Panc1 (cell line): ENCODE results near the gene ITPR2.

Source experiments
- POLR2AphosphoS5 ChIP-seq: IDR thresholded peaks from 2 replicates; pipeline ENCODE4 v1.6.1; 2012; ENCODE audit warnings: mild to moderate bottlenecking, low read depth, low read length, moderate library complexity
- SIN3A ChIP-seq: IDR thresholded peaks from 2 replicates; pipeline ENCODE4 v1.6.1; 2012; ENCODE audit warnings: low read depth, mild to moderate bottlenecking, low read length, moderate library complexity, borderline replicate concordance; ENCODE audit not compliant: insufficient read depth
- TCF7L2 ChIP-seq: IDR thresholded peaks from 2 replicates; pipeline ENCODE4 v1.6.1; 2011; ENCODE audit warnings: mild to moderate bottlenecking, low read depth, low read length, inconsistent platforms
- TF ChIP-seq, protein P1 (sequence below): fragments of 450-650 bp; IDR thresholded peaks from 2 replicates; pipeline ENCODE4 v1.5.1; 2017; ENCODE audit warnings: mild to moderate bottlenecking
- TF ChIP-seq, protein P2 (sequence below), 2 experiments: IDR thresholded peaks; 2 replicates each; pipeline ENCODE4 v1.6.1; 2011 to 2012; ENCODE audit warnings: low read depth in 2 of 2, control low read depth in 1 of 2, low read length in 1 of 2, mild to moderate bottlenecking in 1 of 2, moderate library complexity in 1 of 2; ENCODE audit not compliant: insufficient read depth in 1 of 2

DNA sequence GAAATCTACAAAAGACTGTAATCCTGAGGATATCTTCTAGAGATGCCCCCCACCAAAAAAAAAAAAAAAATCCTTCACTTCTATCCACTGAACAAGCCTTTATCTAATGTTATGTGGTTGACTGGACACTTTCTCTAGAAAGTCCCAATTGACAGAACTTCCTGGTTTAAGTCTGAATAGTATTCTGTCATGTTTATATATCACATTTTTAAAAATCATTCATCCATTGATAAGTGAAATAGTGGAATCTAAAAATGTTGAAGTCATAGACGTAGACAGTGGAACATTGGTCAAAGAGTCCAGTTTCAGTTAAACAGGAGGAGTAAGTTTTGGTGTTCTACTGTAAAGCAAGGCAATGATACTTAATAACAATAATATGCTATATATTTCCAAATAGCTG, 340.6 kb downstream of the ITPR2 start:
- TF ChIP-seq, protein P1, sequence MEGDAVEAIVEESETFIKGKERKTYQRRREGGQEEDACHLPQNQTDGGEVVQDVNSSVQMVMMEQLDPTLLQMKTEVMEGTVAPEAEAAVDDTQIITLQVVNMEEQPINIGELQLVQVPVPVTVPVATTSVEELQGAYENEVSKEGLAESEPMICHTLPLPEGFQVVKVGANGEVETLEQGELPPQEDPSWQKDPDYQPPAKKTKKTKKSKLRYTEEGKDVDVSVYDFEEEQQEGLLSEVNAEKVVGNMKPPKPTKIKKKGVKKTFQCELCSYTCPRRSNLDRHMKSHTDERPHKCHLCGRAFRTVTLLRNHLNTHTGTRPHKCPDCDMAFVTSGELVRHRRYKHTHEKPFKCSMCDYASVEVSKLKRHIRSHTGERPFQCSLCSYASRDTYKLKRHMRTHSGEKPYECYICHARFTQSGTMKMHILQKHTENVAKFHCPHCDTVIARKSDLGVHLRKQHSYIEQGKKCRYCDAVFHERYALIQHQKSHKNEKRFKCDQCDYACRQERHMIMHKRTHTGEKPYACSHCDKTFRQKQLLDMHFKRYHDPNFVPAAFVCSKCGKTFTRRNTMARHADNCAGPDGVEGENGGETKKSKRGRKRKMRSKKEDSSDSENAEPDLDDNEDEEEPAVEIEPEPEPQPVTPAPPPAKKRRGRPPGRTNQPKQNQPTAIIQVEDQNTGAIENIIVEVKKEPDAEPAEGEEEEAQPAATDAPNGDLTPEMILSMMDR: no peak
- TF ChIP-seq POLR2AphosphoS5 (no peak), SIN3A (no peak), TCF7L2 (no peak)
- TF ChIP-seq, protein P2, sequence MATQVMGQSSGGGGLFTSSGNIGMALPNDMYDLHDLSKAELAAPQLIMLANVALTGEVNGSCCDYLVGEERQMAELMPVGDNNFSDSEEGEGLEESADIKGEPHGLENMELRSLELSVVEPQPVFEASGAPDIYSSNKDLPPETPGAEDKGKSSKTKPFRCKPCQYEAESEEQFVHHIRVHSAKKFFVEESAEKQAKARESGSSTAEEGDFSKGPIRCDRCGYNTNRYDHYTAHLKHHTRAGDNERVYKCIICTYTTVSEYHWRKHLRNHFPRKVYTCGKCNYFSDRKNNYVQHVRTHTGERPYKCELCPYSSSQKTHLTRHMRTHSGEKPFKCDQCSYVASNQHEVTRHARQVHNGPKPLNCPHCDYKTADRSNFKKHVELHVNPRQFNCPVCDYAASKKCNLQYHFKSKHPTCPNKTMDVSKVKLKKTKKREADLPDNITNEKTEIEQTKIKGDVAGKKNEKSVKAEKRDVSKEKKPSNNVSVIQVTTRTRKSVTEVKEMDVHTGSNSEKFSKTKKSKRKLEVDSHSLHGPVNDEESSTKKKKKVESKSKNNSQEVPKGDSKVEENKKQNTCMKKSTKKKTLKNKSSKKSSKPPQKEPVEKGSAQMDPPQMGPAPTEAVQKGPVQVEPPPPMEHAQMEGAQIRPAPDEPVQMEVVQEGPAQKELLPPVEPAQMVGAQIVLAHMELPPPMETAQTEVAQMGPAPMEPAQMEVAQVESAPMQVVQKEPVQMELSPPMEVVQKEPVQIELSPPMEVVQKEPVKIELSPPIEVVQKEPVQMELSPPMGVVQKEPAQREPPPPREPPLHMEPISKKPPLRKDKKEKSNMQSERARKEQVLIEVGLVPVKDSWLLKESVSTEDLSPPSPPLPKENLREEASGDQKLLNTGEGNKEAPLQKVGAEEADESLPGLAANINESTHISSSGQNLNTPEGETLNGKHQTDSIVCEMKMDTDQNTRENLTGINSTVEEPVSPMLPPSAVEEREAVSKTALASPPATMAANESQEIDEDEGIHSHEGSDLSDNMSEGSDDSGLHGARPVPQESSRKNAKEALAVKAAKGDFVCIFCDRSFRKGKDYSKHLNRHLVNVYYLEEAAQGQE (IDR thresholded peaks at IDR 0.05; ENCODE audit: insufficient read depth in 1 of 2, low read depth in 2 of 2, low read length in 1 of 2): no peak
